ENCODE data around the gene ADGRL1. TPM values are rescaled to one million over a fixed set of nuclear protein-coding genes. Genes with fewer than 3 reads are reported as not detected.

ADGRL1 gene
- total and polyA plus RNA-seq, 2 of the 8 experiments (the other 6 are each of a cell fraction or from before 2014, with no cell fraction given) = 95.6 to 112 TPM

GRCh38 chr19:14136509-14137281, 69.3 kb downstream of the ADGRL1 start, which contains the start of gene ASF1B (continued):
- peak; percentile 46 for TF ChIP-seq SAP30 (IDR thresholded peaks at IDR 0.05; ENCODE audit: insufficient read depth, insufficient replicate concordance, low read length)
- TF ChIP-seq SRF (IDR thresholded peaks at IDR 0.05; ENCODE audit: low read depth, low read length) = no peak
- TF ChIP-seq EP300 (IDR thresholded peaks at IDR 0.05; ENCODE audit: borderline replicate concordance in 1 of 2, low read depth in 2 of 2, low read length in 2 of 2) = no peak
- no peak for TF ChIP-seq YY1 (IDR thresholded peaks at IDR 0.05; ENCODE audit: low read depth, low read length)
- TF ChIP-seq, protein P1, sequence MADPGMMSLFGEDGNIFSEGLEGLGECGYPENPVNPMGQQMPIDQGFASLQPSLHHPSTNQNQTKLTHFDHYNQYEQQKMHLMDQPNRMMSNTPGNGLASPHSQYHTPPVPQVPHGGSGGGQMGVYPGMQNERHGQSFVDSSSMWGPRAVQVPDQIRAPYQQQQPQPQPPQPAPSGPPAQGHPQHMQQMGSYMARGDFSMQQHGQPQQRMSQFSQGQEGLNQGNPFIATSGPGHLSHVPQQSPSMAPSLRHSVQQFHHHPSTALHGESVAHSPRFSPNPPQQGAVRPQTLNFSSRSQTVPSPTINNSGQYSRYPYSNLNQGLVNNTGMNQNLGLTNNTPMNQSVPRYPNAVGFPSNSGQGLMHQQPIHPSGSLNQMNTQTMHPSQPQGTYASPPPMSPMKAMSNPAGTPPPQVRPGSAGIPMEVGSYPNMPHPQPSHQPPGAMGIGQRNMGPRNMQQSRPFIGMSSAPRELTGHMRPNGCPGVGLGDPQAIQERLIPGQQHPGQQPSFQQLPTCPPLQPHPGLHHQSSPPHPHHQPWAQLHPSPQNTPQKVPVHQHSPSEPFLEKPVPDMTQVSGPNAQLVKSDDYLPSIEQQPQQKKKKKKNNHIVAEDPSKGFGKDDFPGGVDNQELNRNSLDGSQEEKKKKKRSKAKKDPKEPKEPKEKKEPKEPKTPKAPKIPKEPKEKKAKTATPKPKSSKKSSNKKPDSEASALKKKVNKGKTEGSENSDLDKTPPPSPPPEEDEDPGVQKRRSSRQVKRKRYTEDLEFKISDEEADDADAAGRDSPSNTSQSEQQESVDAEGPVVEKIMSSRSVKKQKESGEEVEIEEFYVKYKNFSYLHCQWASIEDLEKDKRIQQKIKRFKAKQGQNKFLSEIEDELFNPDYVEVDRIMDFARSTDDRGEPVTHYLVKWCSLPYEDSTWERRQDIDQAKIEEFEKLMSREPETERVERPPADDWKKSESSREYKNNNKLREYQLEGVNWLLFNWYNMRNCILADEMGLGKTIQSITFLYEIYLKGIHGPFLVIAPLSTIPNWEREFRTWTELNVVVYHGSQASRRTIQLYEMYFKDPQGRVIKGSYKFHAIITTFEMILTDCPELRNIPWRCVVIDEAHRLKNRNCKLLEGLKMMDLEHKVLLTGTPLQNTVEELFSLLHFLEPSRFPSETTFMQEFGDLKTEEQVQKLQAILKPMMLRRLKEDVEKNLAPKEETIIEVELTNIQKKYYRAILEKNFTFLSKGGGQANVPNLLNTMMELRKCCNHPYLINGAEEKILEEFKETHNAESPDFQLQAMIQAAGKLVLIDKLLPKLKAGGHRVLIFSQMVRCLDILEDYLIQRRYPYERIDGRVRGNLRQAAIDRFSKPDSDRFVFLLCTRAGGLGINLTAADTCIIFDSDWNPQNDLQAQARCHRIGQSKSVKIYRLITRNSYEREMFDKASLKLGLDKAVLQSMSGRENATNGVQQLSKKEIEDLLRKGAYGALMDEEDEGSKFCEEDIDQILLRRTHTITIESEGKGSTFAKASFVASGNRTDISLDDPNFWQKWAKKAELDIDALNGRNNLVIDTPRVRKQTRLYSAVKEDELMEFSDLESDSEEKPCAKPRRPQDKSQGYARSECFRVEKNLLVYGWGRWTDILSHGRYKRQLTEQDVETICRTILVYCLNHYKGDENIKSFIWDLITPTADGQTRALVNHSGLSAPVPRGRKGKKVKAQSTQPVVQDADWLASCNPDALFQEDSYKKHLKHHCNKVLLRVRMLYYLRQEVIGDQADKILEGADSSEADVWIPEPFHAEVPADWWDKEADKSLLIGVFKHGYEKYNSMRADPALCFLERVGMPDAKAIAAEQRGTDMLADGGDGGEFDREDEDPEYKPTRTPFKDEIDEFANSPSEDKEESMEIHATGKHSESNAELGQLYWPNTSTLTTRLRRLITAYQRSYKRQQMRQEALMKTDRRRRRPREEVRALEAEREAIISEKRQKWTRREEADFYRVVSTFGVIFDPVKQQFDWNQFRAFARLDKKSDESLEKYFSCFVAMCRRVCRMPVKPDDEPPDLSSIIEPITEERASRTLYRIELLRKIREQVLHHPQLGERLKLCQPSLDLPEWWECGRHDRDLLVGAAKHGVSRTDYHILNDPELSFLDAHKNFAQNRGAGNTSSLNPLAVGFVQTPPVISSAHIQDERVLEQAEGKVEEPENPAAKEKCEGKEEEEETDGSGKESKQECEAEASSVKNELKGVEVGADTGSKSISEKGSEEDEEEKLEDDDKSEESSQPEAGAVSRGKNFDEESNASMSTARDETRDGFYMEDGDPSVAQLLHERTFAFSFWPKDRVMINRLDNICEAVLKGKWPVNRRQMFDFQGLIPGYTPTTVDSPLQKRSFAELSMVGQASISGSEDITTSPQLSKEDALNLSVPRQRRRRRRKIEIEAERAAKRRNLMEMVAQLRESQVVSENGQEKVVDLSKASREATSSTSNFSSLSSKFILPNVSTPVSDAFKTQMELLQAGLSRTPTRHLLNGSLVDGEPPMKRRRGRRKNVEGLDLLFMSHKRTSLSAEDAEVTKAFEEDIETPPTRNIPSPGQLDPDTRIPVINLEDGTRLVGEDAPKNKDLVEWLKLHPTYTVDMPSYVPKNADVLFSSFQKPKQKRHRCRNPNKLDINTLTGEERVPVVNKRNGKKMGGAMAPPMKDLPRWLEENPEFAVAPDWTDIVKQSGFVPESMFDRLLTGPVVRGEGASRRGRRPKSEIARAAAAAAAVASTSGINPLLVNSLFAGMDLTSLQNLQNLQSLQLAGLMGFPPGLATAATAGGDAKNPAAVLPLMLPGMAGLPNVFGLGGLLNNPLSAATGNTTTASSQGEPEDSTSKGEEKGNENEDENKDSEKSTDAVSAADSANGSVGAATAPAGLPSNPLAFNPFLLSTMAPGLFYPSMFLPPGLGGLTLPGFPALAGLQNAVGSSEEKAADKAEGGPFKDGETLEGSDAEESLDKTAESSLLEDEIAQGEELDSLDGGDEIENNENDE (IDR thresholded peaks at IDR 0.05; ENCODE audit: insufficient replicate concordance, low read length) = no peak
- TF ChIP-seq POLR2AphosphoS5 (IDR thresholded peaks at IDR 0.05; ENCODE audit: low read depth, low read length) = peak; percentile 93
- peak; percentile 71 to 93 for TF ChIP-seq POLR2A (IDR thresholded peaks at IDR 0.05; ENCODE audit: control extremely low read depth in 1 of 2, low read depth in 2 of 2, low read length in 2 of 2)
- TF ChIP-seq CHD2 (IDR thresholded peaks at IDR 0.05; ENCODE audit: low read length) = peak; percentile 75; the same call in 1 of the 2 replicates
- no peak for TF ChIP-seq HDAC2 (IDR thresholded peaks at IDR 0.05; ENCODE audit: borderline replicate concordance in 1 of 2, low read depth in 2 of 2, low read length in 2 of 2)
- peak; percentile 94 for TF ChIP-seq TBP (IDR thresholded peaks at IDR 0.05; ENCODE audit: low read depth, low read length)
